CD14-positive monocyte (primary cell): ENCODE measurements around the gene PSENEN. TPM values are rescaled to one million over a fixed set of nuclear protein-coding genes. Genes with fewer than 3 reads are reported as not detected.

Experiments
- DNase-seq, 3 donors: peaks; one replicate each; pipeline ENCODE4 v3.0.0-alpha.2; 2011 to 2022
- H2AFZ ChIP-seq: 2 replicates; pipeline ENCODE4 v1.6.0; 2012; ENCODE audit warnings: mild to moderate bottlenecking, low read depth, low read length, inconsistent platforms; ENCODE audit not compliant: insufficient read depth, poor library complexity, severe bottlenecking
- H3K27ac ChIP-seq, 2 donors: 1 replicate in 1 of 2; 2 replicates in 1 of 2; pipeline ENCODE4 v1.5.1; 2012 to 2013; ENCODE audit warnings: low read length in 2 of 2, control low read depth in 1 of 2, inconsistent platforms in 1 of 2, low read depth in 1 of 2, mild to moderate bottlenecking in 1 of 2
- H3K27me3 ChIP-seq, 2 donors: one replicate each; pipeline versions ENCODE4 v1.6.0 to v1.6.1; 2011 to 2013; ENCODE audit warnings: low read length in 2 of 2; ENCODE audit not compliant: control insufficient read depth in 2 of 2, insufficient read depth in 2 of 2
- H3K36me3 ChIP-seq, 2 donors: replicated peaks in 1 of 2; 1 replicate in 1 of 2; 2 replicates in 1 of 2; pipeline versions ENCODE4 v1.5.1 to v1.6.1; 2012 to 2013; ENCODE audit warnings: low read length in 2 of 2, control low read depth in 1 of 2, inconsistent platforms in 1 of 2, mild to moderate bottlenecking in 1 of 2; ENCODE audit not compliant: insufficient read depth in 2 of 2, control insufficient read depth in 1 of 2
- H3K4me1 ChIP-seq, 2 donors: 1 replicate in 1 of 2; 2 replicates in 1 of 2; pipeline versions ENCODE4 v1.5.1 to v1.6.1; 2012 to 2013; ENCODE audit warnings: low read length in 2 of 2, control low read depth in 1 of 2, inconsistent platforms in 1 of 2, mild to moderate bottlenecking in 1 of 2, moderate library complexity in 1 of 2; ENCODE audit not compliant: insufficient read depth in 2 of 2, control insufficient read depth in 1 of 2
- H3K4me2 ChIP-seq: replicated peaks from 2 replicates; pipeline ENCODE3; 2012; ENCODE audit warnings: low read length, moderate library complexity, mild to moderate bottlenecking; ENCODE audit not compliant: poor library complexity, severe bottlenecking; ENCODE audit errors: extremely low read depth
- H3K4me3 ChIP-seq, 3 experiments: fragments of 200-600 bp in 1 of 3; sonication (generic) in 1 of 3; replicated peaks in 1 of 3; 1 replicate in 2 of 3; 2 replicates in 1 of 3; pipeline ENCODE4 v1.5.1; 2011 to 2013; ENCODE audit warnings: low read length in 3 of 3, mild to moderate bottlenecking in 3 of 3, control low read depth in 2 of 3, low read depth in 2 of 3, inconsistent platforms in 1 of 3, moderate library complexity in 1 of 3
- H3K79me2 ChIP-seq: 2 replicates; pipeline ENCODE4 v1.6.0; 2012; ENCODE audit warnings: mild to moderate bottlenecking, control low read depth, inconsistent platforms, low read length, moderate library complexity; ENCODE audit not compliant: insufficient read depth
- H3K9ac ChIP-seq: 2 replicates; pipeline ENCODE4 v1.6.0; 2017; ENCODE audit warnings: low read length, mild to moderate bottlenecking; ENCODE audit not compliant: insufficient read depth, poor library complexity, severe bottlenecking
- H3K9me3 ChIP-seq, 2 donors: replicated peaks in 1 of 2; 1 replicate in 1 of 2; 2 replicates in 1 of 2; pipeline versions ENCODE4 v1.5.1 to v1.6.1; 2012 to 2013; ENCODE audit warnings: low read length in 2 of 2, control low read depth in 1 of 2; ENCODE audit not compliant: control insufficient read depth in 1 of 2, insufficient read depth in 1 of 2
- H4K20me1 ChIP-seq: 2 replicates; pipeline ENCODE4 v1.6.0; 2012; ENCODE audit warnings: mild to moderate bottlenecking, low read length, control low read depth, moderate library complexity; ENCODE audit not compliant: insufficient read depth
- H3K27ac Mint-ChIP-seq, 7 donors: one replicate each; pipeline ENCODE4 v1.8.0; 2020; ENCODE audit warnings: mild to moderate bottlenecking in 7 of 7, mixed read lengths in 7 of 7, moderate library complexity in 6 of 7, inconsistent platforms in 2 of 7
- H3K27me3 Mint-ChIP-seq, 3 donors: one replicate each; pipeline ENCODE4 v1.8.0; 2021 to 2022; ENCODE audit warnings: low read depth in 3 of 3, mild to moderate bottlenecking in 3 of 3, mixed read lengths in 3 of 3, moderate library complexity in 3 of 3, inconsistent platforms in 1 of 3
- H3K36me3 Mint-ChIP-seq, 2 donors: one replicate each; pipeline ENCODE4 v1.8.0; 2020; ENCODE audit warnings: mixed read lengths in 2 of 2, inconsistent platforms in 1 of 2, mild to moderate bottlenecking in 1 of 2
- H3K4me1 Mint-ChIP-seq: one replicate; pipeline ENCODE4 v1.8.0; 2020; ENCODE audit warnings: mild to moderate bottlenecking, mixed read lengths
- H3K4me3 Mint-ChIP-seq, 2 donors: one replicate each; pipeline ENCODE4 v1.8.0; 2020; ENCODE audit warnings: mild to moderate bottlenecking in 2 of 2, mixed read lengths in 2 of 2, moderate library complexity in 1 of 2
- H3K9me3 Mint-ChIP-seq, 7 donors: one replicate each; pipeline ENCODE4 v1.8.0; 2020 to 2022; ENCODE audit warnings: mixed read lengths in 7 of 7, mild to moderate bottlenecking in 6 of 7, moderate library complexity in 6 of 7, inconsistent platforms in 2 of 7
- CTCF ChIP-seq: fragments of 200-600 bp; IDR thresholded peaks from one replicate; pipeline ENCODE4 v1.8.0; 2022; ENCODE audit warnings: antibody characterized with exemption, mild to moderate bottlenecking
- WGBS: methylation state at CpG from one replicate; pipeline ENCODE4 v1.1.5; 2013; ENCODE audit warnings: missing lambda C conversion rate; ENCODE audit not compliant: insufficient coverage; 5-methylcytosine and 5-hydroxymethylcytosine counted together
- intact Hi-C, 2 donors: fragments of 100-400 bp; cut with micrococcal nuclease; formaldehyde crosslinking; loops; one replicate each; pipeline versions ENCODE4 v1.15.0 to v1.15.1; 2023
- polyA plus RNA-seq, 3 donors: library from polyadenylated mRNA; depleted of rRNA in 1 of 3; unstranded in 2 of 3; stranded (reverse) in 1 of 3; fragments of 300-500 nt in 2 of 3; fragments of >200 nt in 1 of 3; fragmentation: Illumina TruSeq in 2 of 3; gene quantifications; 1 replicate in 2 of 3; 2 replicates in 1 of 3; pipeline ENCODE4 v1.2.3, GENCODE V29; 2012 to 2021

PSENEN gene
- polyA plus RNA-seq, 3 donors: 29.7 to 149 (median 129) TPM

- H3K4me1 ChIP-seq: no peaks in the 10 kb centered on the region
- H3K36me3 Mint-ChIP-seq: peaks cover 80 to 97% of the 10 kb centered on the region in 2 donors
- DNase-seq: no peak
- H2AFZ ChIP-seq: no peak overlapping the region
- H3K4me1 Mint-ChIP-seq: no peaks in the 10 kb centered on the region
- no peaks in the 10 kb centered on the region for H3K79me2 ChIP-seq
- peaks cover 87 to 100% of the 10 kb centered on the region in 2 donors for H3K36me3 ChIP-seq
- H4K20me1 ChIP-seq: peaks cover 71% of the 10 kb centered on the region
- H3K9me3 Mint-ChIP-seq: no peaks in the 10 kb centered on the region
- no peak overlapping the region for H3K4me2 ChIP-seq
- no peak overlapping the region for H3K27ac Mint-ChIP-seq
- WGBS: 97% methylated on average over 14 of the region's 21 CpGs
- no peak overlapping the region for H3K9ac ChIP-seq
- intact Hi-C loops: no loop called here
- H3K27me3 Mint-ChIP-seq: peaks cover 0 to 3% (median 0%) of the 10 kb centered on the region in 3 donors
- H3K4me3 ChIP-seq: no peak overlapping the region
- H3K9me3 ChIP-seq: no peaks in the 10 kb centered on the region
- H3K27ac ChIP-seq: no peak overlapping the region
- H3K27me3 ChIP-seq: no peaks in the 10 kb centered on the region
- H3K4me3 Mint-ChIP-seq: no peak overlapping the region
- TF ChIP-seq CTCF: no peak
Observed at GRCh38 chr19:35731779-35732405, 13.6 kb upstream of the PSENEN start.

- no peak for DNase-seq
- intact Hi-C loops: no loop called here
- Histone ChIP-seq H3K36me3 (peaks cover 86 to 100% of the 10 kb centered on the region in 2 donors), H3K4me1 (no peaks in the 10 kb centered on the region), H3K27ac (no peak overlapping the region), H2AFZ (no peak overlapping the region), H3K79me2 (no peaks in the 10 kb centered on the region), H3K4me2 (no peak overlapping the region), H3K9me3 (no peaks in the 10 kb centered on the region), H3K27me3 (no peaks in the 10 kb centered on the region), H3K9ac (no peak overlapping the region), H4K20me1 (peaks cover 74% of the 10 kb centered on the region), H3K4me3 (no peak overlapping the region)
- Mint-ChIP-seq H3K4me1 (no peaks in the 10 kb centered on the region), H3K27ac (peak overlapping the region in 1 of 7 donors; percentile 14), H3K4me3 (no peak overlapping the region), H3K27me3 (peaks cover 0 to 3% (median 0%) of the 10 kb centered on the region in 3 donors), H3K36me3 (peaks cover 78 to 97% of the 10 kb centered on the region in 2 donors), H3K9me3 (no peaks in the 10 kb centered on the region)
- 97% methylated on average over 21 of the region's 25 CpGs for WGBS
- TF ChIP-seq CTCF: no peak
Observed at GRCh38 chr19:35732540-35733179, 12.8 kb upstream of the PSENEN start.
